Stimulated activated CD4-positive, alpha-beta T cell treated with anti-CD3 and anti-CD28 coated beads, Interleukin-15, amount 100 ng/mL, for 48 hours (primary cell): ENCODE measurements around the gene PALM2AKAP2.

ENCODE experiments used
- DNase-seq, 2 donors: peaks; one replicate each; pipeline ENCODE4 v3.0.0-alpha.2; 2020; ENCODE audit warnings: low read depth in 2 of 2

Gene PALM2AKAP2

DNA sequence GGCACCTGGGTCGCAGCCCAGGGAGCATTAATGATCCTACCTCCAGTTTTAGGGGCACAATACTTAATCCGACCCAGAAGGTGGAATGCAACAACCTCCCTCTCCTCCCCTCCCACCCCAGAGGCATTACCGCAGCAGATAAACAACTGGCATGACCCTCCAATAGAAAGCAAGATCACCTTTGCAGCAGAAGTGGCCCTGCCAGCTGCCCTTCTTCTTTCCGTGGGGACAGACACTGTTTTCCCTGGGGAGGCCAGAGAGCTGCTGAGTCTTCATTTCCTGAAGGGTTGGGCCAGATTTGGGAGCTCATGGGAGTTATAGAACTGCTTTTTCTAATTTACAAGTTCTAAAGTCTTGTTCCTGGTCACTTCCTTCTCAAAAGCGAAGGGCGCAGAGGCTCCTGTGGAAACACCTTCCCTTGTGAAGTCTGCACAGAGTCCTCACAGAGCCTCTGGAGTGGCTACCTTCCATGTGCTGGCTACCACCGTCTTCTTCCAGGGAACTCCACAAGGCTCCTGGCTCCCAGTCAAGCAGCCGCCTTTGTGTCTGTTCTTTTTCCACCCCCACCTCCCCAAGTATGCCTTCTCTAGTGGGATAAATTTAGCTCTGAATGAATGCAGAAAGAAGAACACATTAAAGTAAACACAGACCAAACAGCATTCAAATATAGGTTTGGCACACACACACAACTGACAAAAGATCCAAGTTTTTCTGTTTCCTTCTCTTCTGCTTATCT is 8.0 kb upstream of the PALM2AKAP2 start:
- DNase-seq = no peak

DNA sequence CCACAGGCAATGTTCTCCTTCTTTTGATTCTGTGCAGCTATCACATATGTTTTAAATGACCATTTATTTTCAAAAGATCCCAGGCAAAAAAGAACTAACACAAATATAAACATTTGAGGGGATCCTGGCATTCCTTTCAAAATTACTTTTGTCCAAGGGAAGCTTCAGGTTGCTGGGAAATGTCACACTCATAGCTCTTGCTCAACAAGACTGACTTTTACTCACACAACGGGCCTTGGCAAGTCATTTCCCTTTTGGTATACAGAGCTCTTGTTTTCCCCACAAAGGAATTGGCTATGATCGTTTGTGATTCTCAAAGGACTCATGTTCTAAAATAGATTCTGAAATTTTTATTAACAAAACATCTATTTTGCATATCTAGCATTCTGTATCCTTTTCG is 4.5 kb upstream of the PALM2AKAP2 start:
- DNase-seq = no peak

DNA sequence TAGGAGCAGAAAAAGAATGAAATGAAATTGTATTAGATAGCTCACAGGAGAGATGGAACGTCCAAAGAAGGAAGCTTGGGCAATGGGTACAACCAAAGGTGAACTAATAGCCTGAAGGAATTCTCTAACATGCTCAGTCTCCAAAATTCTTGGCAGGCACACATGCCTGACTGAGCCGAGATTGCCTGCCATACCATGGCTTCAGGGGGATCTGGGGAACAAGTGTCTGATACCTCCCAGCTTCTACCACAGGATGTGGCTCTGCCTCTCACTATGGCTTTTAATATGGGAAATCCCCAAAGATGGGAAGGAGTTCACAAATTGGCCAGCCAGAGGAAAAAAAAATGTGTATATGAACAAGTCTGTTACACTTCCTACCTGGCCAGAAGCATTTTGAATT is 3.6 kb upstream of the PALM2AKAP2 start:
- no peak for DNase-seq

DNA sequence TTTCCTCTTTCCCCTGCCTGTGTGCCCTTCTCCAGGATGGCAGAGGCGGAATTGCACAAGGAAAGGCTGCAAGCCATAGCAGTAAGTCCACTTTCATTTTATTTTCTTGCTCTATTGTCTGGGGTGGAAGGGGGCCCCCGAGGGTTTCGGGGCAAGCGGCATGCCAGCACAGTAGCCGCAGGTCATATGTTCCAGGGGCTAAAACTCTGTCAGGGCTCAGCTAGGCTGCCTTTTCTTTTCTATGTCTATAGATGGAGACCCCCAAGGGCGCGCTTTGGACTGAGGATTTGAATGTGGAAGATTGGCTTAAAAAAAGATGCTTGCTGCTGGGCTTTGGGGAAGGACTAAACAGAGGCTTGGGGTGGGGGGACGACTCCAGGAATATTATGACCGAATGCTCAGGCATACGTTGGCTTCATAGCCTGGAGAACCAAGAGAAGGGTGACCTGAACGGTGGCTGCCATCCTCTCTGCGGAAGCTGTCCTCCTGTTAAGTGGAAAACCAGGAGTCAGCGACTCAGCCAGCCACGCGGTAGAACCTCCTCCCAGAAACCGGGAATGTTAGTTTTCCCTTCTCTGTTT is 545 bp downstream of the PALM2AKAP2 start:
- no peak for DNase-seq

DNA sequence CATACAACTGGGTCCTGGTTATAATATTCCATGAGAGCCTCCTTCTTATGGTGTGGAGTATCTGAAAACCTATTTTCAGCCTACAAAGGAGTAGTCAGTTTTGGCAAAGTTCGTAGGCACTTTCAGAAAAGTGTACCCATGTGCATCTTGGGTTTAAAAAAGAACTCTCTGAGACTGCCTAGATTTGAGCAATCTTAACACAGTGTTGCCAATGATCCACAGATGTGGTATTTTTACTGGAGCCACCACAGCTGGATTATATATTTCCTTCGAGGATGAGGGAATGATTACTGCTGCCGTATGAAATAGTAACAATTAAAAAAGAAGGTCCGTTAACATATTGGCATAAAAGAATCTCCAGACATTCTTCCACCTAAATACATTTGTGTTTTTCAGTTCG is 1.1 kb downstream of the PALM2AKAP2 start:
- no peak for DNase-seq

DNA sequence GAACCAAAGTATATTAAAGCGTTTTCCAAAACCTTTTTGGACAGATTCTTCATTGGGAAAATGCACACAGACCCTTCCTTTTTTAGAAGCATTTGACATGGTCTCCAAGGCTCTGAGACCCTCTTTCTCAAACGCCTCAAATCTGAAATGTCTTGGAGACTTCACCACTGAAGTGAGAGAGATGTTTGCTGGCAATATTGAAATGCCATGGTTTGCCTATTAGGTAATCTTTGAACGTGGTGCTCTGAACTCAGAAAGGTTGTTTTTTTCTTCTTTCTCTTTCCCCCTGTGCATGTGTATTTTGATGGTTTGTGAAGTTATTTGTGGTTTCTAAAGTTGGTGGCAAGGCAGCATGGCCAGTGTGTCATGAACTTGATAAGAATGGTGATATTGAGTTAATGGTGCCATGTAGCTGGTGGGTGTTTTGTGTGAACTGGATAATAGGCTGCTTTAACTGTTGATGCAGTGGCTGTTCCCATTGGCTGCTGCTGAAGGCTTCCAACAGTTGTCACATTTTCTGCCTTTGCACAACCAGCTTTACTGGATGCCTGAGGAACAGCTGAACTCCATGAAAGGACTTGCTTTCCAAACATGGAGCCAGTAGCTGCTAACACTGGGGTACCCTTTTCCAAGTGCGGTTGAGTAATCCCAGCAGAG is 1.7 kb downstream of the PALM2AKAP2 start:
- DNase-seq = no peak

DNA sequence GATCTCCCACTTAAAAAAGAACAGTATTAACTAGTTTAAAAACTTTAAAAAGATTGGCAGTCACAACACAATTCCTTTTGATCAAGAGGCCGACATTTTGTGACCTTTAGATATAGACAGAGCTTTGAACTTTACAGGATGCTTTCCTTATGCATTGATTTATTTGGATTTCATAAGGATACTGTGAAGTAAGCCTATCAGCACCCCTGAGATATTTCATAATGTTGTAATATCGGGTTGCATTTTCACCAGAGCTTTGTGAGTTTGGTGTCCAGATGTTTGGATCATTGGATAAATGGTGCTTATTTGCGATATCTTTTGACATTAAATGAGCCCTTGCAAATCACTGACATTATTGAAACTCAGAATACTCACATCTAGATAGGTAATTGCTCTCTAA is 7.7 kb downstream of the PALM2AKAP2 start:
- DNase-seq = no peak

DNA sequence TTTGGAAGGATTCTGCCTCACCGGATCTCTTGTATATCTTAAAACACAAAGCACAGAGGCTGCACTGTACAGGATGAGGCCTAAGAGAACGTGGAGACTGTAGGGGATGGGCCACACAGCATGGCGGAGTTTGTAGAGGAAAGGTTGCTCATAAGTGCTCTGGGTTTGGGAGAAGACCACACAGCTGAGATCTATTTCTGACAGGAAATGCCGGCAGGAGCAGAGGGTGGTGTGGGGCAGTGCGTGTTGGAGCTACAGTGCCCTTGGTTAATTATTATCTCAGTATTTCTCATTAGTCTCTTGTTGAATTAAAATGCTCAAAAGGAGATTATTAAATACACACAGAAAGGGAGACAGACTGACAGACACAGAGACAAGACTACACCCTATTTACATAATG is 9.6 kb downstream of the PALM2AKAP2 start:
- DNase-seq = no peak

DNA sequence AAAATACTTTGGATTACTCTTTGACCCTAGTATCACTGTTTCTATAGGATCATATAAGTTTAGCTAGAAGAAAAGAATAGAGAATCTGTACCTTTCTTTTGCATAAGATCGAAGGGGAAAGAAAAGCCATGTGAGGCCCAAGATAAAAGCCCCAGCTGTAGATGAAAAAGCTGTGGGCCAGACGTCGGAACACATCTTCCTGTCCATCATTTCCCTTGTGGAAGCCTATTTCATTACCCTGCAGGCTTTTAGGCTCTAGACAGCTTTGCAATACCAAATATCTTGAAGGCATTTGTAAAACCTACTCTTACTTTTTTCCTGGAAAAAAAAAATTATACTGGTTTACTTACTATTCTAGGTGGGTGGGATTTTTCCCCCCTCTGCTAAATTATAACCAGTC is 10.0 kb downstream of the PALM2AKAP2 start:
- no peak for DNase-seq

DNA sequence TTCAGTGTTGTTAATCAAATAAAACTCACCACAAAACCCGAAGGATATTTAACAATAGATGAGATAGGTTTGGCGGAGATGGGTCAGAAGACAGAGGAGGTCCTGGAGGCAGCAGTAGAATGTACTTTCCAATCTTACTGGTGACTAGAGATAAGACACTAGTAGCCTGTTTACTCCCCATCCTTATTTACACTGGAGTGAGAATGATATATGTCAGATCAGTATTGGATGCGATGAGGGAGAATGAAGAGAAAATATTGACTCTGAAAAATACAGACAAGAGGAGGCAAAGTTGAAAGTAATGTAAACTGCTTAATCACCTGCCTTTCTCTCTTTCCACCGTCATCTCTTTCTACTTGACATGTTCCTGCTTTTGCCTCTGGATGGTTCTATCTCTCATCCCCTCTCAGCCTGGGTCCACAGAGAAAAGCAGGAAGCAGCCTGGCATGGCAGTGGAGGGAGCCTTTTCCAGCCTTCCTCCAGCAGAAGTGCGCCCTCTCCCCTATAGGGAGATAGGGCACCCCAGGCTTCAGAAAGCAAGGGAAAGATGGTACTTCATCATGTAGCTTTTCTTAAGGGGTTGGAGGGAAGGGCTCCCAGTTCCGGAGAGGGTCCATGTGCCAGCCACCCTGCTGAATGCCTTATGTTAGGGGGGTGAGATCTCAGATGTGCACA is 11.1 kb downstream of the PALM2AKAP2 start:
- DNase-seq = no peak

DNA sequence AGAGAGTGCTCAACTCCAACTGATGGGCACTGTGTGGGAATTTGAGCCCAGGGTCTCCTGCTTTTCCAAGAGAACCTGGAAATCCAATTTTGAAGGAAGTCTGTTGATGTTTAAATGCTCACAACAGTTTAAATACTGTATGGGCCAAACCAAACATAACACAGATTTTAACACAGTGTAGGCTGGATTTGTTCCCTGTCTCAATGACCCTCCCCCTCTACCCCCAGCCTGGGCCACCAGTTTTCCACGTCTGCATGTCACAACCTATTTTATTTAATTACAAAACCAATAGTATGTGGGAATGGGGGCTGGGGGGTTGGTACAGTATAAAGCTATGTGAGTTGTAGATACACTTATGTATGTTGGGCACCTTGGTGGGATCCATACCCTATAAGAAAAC is 11.7 kb downstream of the PALM2AKAP2 start:
- no peak for DNase-seq

DNA sequence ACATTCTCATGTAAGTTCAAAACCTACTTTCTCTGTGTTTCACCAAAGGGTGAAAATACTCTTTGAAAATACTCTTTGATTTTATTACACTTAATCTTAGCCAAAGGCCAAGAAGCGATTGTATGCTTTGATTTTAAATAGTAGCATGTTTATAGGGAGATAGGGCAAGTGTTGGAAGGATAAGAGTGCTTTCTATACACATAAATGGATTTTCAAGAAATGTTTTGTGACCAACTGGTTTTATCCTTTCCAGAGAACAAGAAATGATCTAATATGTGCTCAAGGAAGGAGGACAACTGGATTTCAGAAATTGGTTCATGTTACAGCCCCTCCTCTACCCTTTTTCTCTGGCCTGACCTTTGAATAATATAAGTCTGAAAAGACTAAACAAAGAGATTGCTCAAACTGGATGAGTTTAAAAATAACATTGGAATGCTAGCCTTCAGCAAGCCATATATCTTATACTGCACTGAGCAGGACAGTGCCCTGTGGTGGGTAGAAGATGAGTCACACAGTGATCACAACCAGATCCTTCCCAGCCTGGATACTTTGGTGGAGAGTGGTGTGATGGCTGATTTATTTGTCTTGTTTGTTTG is 13.1 kb downstream of the PALM2AKAP2 start:
- DNase-seq = no peak

DNA sequence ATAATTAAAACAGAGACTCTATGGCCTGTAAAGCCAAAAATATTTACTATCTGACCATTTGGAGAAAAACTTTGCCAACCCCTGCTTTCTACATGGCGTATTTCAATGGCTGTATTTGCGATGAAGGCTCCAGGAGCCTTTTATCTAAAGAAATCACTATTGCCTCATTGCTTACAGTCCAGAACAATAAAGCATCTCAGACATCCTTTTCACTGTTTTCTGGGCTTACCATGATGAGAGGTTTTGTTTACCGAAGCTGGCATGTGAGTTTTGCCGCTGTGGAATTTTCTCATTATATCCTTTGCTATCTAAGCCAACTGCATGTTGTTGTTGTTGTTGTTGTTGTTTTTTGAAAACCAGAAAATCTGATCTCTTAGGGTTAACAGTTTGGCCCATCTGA is 13.9 kb downstream of the PALM2AKAP2 start:
- no peak for DNase-seq

DNA sequence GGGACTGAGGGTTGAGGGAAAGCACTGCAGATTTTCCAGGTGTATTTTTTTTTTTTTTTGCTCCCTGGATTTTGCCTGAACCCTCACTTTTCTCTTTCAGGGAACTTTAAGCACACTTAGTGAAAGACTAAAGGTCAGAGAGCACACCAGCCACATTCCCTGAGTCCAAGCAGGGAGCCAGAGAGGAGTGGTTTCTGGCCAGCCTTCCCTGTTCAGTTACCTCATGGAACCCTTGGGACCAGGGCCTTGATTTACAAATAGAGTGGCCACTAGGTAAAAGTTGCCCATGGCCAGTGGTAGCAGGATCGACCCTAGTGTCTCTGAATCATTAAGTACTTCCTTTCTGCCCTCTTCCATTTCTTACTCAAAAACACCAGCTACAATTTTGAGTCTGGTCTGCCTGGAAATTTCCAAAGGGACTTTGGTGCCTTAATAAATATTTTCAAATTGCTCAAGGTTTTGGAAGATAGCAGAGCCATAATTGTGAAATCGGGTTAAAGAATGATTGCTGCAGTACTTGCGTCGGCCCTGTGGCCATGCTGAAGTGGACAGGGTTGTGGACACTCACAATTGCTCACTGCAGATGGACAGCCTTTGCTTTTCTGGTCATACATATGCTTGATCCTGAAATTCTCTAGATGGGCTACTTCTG is 14.5 kb downstream of the PALM2AKAP2 start:
- no peak for DNase-seq

DNA sequence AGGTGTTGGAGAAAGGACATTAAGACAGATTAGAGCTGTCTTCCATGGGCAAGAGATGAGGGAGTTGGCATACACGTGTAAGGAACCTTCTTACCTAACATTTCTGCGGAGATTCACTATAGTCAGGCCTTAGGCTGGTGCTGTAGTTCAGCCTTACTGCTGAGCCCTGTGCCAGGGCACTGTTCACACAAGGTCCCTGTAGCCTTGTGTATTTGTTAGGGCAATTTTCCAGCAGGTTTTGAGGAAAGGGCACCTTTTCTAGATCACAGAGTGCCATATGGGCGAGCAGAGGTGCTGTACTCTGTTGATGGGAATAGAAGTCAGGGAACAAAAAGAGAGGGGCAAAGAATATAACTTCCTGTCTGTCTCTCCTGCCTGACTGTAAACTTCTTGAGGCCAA is 15.6 kb downstream of the PALM2AKAP2 start:
- no peak for DNase-seq

DNA sequence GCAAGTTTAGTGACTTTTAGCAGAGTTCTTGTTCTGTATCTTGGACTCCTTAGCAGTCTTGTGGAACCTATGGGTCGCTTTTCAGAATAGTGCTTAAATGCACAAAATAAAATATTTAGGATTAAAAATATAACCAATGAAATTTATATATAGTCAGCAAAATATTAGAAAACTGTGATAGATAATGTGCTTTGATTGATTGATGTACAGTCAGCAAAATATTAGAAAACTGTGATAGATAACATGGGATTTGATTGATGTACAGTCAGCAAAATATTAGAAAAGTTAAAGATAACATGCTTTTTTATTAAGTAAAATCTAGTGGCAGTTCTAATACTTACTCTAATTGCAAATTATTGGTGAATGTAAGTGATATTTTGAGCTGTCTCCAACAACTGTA is 16.1 kb downstream of the PALM2AKAP2 start:
- DNase-seq = no peak

DNA sequence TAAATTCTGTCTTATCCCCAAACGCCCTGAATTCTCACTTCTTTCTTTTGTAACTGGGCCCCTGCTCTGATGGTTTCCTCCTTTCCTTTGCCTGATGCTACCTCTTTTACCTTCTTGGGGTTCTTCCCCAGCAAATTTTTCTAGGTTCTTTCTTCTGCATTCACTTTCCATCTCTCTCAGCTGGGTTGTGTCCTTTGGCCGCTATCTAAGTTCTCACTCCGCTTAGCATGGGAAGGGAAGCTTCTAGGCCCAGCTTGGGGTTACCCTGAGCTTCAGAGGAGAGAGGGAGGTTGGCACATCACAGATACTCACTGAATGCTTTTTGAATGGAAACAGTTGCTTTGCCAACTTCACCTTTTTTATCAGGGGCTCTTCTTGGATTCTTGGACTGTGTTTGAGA is 17.0 kb downstream of the PALM2AKAP2 start:
- DNase-seq = no peak

DNA sequence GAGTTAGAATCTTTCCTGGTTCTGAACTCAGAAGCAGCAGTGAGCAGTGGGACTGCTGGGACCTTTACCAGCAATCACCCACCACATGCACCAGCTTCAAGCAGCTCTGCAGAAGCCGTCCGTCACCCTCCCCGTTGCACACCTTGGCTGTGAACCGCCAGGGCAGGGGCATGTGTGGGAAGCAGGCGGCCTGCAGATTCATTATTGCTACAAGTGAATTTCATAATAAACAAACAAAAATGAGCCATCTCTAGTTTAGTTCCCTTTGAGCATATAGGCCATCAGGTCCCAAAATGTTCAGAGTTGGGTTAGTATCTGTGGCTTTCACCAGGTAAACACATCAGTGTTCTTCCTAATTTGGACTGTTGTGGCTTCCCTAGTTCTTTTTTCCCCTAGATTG is 17.5 kb downstream of the PALM2AKAP2 start:
- DNase-seq = no peak

DNA sequence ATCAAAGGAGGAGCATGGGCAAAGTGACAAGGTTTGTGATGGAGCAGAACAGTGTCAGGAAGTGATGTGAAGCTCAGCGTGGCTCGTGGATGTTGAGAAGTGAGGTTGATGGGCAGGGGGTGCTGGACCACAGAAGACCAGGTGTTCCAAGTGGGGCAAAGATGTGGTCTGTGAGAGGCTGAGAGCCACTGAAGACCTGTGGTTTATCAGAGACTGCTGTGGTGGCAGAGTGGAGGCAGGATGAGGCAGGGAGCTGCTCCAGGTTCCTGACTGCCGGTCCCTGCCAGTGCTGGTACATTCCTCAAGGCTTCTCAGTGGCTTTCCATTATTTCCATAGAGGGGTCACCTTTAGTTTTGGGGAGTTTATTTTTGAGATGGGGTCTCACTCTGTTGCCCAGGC is 19.1 kb downstream of the PALM2AKAP2 start:
- DNase-seq = no peak

DNA sequence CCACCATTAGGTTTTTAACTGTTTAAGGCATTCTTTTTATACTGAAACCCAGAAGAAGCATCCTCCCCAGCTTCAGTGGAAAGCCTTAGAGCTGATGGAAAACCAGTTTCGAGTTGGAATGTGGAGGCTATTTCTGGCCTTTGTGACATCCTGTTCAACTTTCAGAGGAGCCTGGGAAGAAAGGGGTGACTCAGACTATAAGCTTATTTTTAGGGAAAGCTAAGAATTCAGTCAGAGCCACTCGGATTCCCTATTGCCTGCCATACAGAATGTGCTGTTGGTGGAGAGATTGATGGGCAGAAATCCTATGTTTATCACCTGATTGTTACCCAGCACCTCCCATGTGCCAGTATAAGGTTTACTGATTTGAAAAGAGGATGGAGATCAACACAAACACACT is 19.8 kb downstream of the PALM2AKAP2 start:
- DNase-seq = no peak

DNA sequence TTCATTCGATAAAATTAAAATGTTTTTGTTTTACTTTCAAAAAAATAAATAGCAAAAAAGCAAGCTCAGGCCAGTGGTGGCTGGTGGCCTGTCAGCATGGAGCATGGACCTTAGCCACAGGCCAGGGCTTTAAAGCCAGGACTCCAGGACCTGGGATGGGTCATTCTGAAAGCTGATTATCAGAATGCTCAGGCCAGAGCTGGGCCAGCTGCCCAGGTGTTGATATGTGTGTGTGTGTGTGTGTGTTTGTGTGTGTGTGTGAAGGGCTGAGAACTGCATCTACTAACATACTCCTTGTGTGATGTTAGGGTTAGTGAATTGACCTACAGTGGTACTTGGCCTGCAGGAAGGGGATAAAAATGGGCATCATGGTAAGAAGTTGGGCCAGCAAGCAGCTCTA is 21.5 kb downstream of the PALM2AKAP2 start:
- DNase-seq = no peak

DNA sequence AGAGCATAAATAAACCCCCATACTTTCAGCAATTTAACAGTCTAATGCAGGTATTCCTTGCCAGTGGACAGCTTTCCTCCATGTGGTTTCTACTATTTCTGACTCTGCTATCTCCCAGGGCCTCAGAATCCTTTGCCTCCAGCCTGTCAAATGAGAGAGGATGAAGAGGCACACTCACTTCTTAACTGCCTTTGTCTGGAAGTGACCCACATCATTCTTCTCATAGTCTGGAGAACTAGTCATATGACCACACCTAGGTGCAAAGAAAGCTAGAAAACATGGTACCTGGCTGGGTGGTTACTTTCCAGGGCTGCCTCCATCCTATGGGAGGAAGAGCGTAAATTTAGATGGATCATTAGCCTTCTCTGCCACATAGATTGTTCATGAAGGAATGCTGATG is 22.5 kb downstream of the PALM2AKAP2 start:
- DNase-seq = no peak
